ENCODE data around the gene DGKZ. TPM values are rescaled to one million over a fixed set of nuclear protein-coding genes. Genes with fewer than 3 reads are reported as not detected.

DGKZ gene
- total and polyA plus RNA-seq, 2 experiments from 2014 or later: 45.1 to 170 TPM

- Mint-ChIP-seq H3K9me3 (no peaks in the 10 kb centered on the region), H3K4me1 (peaks cover 24% of the 10 kb centered on the region), H3K27ac (no peak overlapping the region), H3K4me3 (no peak overlapping the region; the same call in 2 of the 3 replicates), H3K27me3 (ENCODE audit: insufficient read depth, low read depth, poor library complexity) (peaks cover 14% of the 10 kb centered on the region), H3K36me3 (ENCODE audit: low read depth) (peaks cover 9% of the 10 kb centered on the region; the same call in 2 of the 3 replicates)
- Histone ChIP-seq H3K79me2 (replicated peaks; ENCODE audit: insufficient read depth) (no peaks in the 10 kb centered on the region), H3K9me2 (ENCODE audit: insufficient read depth) (no peaks in the 10 kb centered on the region), H3K4me1 (ENCODE audit: insufficient read depth) (peaks cover 14% of the 10 kb centered on the region), H3K36me3 (ENCODE audit: insufficient read depth) (no peaks in the 10 kb centered on the region), H2AFZ (no peak overlapping the region), H4K20me1 (replicated peaks; ENCODE audit: insufficient read depth) (no peaks in the 10 kb centered on the region), H3K27me3 (ENCODE audit: insufficient read depth) (no peaks in the 10 kb centered on the region), H3K4me3 (no peak overlapping the region), H3K4me2 (no peak overlapping the region), H3K27ac (ENCODE audit: low read depth) (no peak overlapping the region), H3F3A (replicated peaks; ENCODE audit: low read depth) (peaks cover 10% of the 10 kb centered on the region)
- TF ChIP-seq, protein P1, sequence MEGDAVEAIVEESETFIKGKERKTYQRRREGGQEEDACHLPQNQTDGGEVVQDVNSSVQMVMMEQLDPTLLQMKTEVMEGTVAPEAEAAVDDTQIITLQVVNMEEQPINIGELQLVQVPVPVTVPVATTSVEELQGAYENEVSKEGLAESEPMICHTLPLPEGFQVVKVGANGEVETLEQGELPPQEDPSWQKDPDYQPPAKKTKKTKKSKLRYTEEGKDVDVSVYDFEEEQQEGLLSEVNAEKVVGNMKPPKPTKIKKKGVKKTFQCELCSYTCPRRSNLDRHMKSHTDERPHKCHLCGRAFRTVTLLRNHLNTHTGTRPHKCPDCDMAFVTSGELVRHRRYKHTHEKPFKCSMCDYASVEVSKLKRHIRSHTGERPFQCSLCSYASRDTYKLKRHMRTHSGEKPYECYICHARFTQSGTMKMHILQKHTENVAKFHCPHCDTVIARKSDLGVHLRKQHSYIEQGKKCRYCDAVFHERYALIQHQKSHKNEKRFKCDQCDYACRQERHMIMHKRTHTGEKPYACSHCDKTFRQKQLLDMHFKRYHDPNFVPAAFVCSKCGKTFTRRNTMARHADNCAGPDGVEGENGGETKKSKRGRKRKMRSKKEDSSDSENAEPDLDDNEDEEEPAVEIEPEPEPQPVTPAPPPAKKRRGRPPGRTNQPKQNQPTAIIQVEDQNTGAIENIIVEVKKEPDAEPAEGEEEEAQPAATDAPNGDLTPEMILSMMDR (conservative IDR thresholded peaks at IDR 0.05; ENCODE audit: low read depth in 2 of 2): peak; percentile 20 to 53; a peak in 2 of 4 replicates
- no peak for TF ChIP-seq STAT1 (IDR thresholded peaks at IDR 0.05; ENCODE audit: unreplicated experiment)
- DNase-seq (ENCODE audit: low spot score) (no peak), ATAC-seq (no peak)
Measured at GRCh38 chr11:46299451-46299961, 47.8 kb upstream of the DGKZ start.

DNA sequence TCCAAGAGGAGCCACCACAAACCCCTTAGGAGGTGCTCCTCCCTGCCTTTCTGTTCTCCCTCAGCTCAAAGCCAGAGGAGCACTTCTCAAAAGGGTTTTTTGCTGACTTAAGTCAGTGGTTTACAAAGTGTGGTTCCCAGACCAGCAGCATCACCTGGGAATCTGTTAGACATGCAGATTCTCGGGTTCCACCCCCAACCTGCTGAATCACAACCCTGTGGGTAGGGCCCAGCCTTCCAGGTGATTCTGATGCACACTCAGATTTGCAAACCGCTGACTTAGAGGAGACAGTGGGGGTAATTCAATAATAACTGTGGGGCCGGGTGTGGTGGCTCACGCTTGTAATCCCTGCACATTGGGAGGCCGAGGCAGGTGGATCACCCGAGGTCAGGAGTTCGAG, 47.0 kb upstream of the DGKZ start:
- H3K27ac ChIP-seq (ENCODE audit: low read depth): no peak overlapping the region
- H3K36me3 ChIP-seq (ENCODE audit: insufficient read depth): no peaks in the 10 kb centered on the region
- H3F3A ChIP-seq (replicated peaks; ENCODE audit: low read depth): peaks cover 5% of the 10 kb centered on the region
- H3K4me3 Mint-ChIP-seq: no peak overlapping the region
- H3K4me1 ChIP-seq (ENCODE audit: insufficient read depth): peaks cover 12% of the 10 kb centered on the region; the same call in 1 of the 2 replicates
- H3K9me2 ChIP-seq (ENCODE audit: insufficient read depth): no peaks in the 10 kb centered on the region
- no peaks in the 10 kb centered on the region for H3K27me3 ChIP-seq (ENCODE audit: insufficient read depth)
- H3K4me3 ChIP-seq: no peak overlapping the region
- H3K4me1 Mint-ChIP-seq: peaks cover 22% of the 10 kb centered on the region
- ATAC-seq (no peak), DNase-seq (ENCODE audit: low spot score) (no peak)
- H3K36me3 Mint-ChIP-seq (ENCODE audit: low read depth): peaks cover 9% of the 10 kb centered on the region; the same call in 2 of the 3 replicates
- H3K4me2 ChIP-seq: no peak overlapping the region
- H4K20me1 ChIP-seq (replicated peaks; ENCODE audit: insufficient read depth): no peaks in the 10 kb centered on the region; the same call in 1 of the 2 replicates
- no peaks in the 10 kb centered on the region for H3K79me2 ChIP-seq (replicated peaks; ENCODE audit: insufficient read depth)
- no peaks in the 10 kb centered on the region for H3K9me3 Mint-ChIP-seq
- peaks cover 12% of the 10 kb centered on the region for H3K27me3 Mint-ChIP-seq (ENCODE audit: insufficient read depth, low read depth, poor library complexity)
- no peak overlapping the region for H3K27ac Mint-ChIP-seq
- H2AFZ ChIP-seq: no peak overlapping the region
- no peak for TF ChIP-seq EZH2phosphoT487 (IDR thresholded peaks at IDR 0.05; ENCODE audit: unreplicated experiment)
- TF ChIP-seq POLR2AphosphoS5 (IDR thresholded peaks at IDR 0.05; ENCODE audit: low read depth): no peak
- TF ChIP-seq, protein P2, sequence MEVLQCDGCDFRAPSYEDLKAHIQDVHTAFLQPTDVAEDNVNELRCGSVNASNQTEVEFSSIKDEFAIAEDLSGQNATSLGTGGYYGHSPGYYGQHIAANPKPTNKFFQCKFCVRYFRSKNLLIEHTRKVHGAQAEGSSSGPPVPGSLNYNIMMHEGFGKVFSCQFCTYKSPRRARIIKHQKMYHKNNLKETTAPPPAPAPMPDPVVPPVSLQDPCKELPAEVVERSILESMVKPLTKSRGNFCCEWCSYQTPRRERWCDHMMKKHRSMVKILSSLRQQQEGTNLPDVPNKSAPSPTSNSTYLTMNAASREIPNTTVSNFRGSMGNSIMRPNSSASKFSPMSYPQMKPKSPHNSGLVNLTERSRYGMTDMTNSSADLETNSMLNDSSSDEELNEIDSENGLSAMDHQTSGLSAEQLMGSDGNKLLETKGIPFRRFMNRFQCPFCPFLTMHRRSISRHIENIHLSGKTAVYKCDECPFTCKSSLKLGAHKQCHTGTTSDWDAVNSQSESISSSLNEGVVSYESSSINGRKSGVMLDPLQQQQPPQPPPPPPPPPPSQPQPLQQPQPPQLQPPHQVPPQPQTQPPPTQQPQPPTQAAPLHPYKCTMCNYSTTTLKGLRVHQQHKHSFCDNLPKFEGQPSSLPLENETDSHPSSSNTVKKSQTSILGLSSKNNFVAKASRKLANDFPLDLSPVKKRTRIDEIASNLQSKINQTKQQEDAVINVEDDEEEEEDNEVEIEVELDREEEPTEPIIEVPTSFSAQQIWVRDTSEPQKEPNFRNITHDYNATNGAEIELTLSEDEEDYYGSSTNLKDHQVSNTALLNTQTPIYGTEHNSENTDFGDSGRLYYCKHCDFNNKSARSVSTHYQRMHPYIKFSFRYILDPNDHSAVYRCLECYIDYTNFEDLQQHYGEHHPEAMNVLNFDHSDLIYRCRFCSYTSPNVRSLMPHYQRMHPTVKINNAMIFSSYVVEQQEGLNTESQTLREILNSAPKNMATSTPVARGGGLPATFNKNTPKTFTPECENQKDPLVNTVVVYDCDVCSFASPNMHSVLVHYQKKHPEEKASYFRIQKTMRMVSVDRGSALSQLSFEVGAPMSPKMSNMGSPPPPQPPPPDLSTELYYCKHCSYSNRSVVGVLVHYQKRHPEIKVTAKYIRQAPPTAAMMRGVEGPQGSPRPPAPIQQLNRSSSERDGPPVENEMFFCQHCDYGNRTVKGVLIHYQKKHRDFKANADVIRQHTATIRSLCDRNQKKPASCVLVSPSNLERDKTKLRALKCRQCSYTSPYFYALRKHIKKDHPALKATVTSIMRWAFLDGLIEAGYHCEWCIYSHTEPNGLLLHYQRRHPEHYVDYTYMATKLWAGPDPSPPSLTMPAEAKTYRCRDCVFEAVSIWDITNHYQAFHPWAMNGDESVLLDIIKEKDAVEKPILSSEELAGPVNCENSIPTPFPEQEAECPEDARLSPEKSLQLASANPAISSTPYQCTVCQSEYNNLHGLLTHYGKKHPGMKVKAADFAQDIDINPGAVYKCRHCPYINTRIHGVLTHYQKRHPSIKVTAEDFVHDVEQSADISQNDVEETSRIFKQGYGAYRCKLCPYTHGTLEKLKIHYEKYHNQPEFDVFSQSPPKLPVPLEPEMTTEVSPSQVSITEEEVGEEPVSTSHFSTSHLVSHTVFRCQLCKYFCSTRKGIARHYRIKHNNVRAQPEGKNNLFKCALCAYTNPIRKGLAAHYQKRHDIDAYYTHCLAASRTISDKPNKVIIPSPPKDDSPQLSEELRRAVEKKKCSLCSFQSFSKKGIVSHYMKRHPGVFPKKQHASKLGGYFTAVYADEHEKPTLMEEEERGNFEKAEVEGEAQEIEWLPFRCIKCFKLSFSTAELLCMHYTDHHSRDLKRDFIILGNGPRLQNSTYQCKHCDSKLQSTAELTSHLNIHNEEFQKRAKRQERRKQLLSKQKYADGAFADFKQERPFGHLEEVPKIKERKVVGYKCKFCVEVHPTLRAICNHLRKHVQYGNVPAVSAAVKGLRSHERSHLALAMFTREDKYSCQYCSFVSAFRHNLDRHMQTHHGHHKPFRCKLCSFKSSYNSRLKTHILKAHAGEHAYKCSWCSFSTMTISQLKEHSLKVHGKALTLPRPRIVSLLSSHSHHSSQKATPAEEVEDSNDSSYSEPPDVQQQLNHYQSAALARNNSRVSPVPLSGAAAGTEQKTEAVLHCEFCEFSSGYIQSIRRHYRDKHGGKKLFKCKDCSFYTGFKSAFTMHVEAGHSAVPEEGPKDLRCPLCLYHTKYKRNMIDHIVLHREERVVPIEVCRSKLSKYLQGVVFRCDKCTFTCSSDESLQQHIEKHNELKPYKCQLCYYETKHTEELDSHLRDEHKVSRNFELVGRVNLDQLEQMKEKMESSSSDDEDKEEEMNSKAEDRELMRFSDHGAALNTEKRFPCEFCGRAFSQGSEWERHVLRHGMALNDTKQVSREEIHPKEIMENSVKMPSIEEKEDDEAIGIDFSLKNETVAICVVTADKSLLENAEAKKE (CRISPR knock-in tag; IDR thresholded peaks at IDR 0.05): no peak
- no peak for TF ChIP-seq NANOG (IDR thresholded peaks at IDR 0.05; ENCODE audit: borderline replicate concordance)
- TF ChIP-seq ZNF331 (CRISPR knock-in tag; IDR thresholded peaks at IDR 0.05; ENCODE audit: low read depth): no peak
- no peak for TF ChIP-seq ZNF114 (CRISPR knock-in tag; IDR thresholded peaks at IDR 0.05)
- TF ChIP-seq CREB1 (CRISPR knock-in tag; IDR thresholded peaks at IDR 0.05; ENCODE audit: low read depth): no peak
- TF ChIP-seq JUNB (IDR thresholded peaks at IDR 0.05; ENCODE audit: unreplicated experiment): no peak
- TF ChIP-seq, protein P3, sequence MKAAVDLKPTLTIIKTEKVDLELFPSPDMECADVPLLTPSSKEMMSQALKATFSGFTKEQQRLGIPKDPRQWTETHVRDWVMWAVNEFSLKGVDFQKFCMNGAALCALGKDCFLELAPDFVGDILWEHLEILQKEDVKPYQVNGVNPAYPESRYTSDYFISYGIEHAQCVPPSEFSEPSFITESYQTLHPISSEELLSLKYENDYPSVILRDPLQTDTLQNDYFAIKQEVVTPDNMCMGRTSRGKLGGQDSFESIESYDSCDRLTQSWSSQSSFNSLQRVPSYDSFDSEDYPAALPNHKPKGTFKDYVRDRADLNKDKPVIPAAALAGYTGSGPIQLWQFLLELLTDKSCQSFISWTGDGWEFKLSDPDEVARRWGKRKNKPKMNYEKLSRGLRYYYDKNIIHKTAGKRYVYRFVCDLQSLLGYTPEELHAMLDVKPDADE (IDR thresholded peaks at IDR 0.05): no peak

All from GM23338 (cell line).